PC-3 (cell line): ENCODE results near the gene TCL1B. TPM values are rescaled to one million over a fixed set of nuclear protein-coding genes. Genes with fewer than 3 reads are reported as not detected.

Experiments
- ATAC-seq: fragments of 200-7000 bp; cut with Tn5 transposase; 2 replicates; pipeline ENCODE4 v1.9.1; 2020; ENCODE audit warnings: mild to moderate bottlenecking, moderate library complexity
- BruUV-seq: library from RNA; stranded (reverse); fragments of 400-500 nt; replicated peaks from 2 replicates; lab custom pipeline; 2021; lab: Mats Ljungman, UMichigan
- CTCF ChIA-PET: fragments of 300-600 bp; sonication (Branson Sonifier 250); formaldehyde crosslinking; loops from one replicate; lab custom pipeline; 2022; ENCODE audit warnings: antibody characterized with exemption; lab: Charles Lee
- POLR2A ChIA-PET: fragments of 300-600 bp; sonication (Branson Sonifier 250); formaldehyde crosslinking; loops from one replicate; lab custom pipeline; 2022; ENCODE audit warnings: antibody characterized with exemption; ENCODE audit not compliant: unreplicated experiment; lab: Charles Lee
- DNase-seq: peaks from one replicate; pipeline ENCODE4 v3.0.0-alpha.2; 2015
- H2AFZ ChIP-seq: fragments of 300-600 bp; sonication (generic); 2 replicates; pipeline ENCODE4 v1.6.0; 2016; ENCODE audit warnings: antibody characterized with exemption, low read length
- H3F3A ChIP-seq: fragments of 300-600 bp; sonication (generic); one replicate; pipeline ENCODE4 v1.6.0; 2017; ENCODE audit warnings: antibody characterized with exemption, low read length, control low read depth, mild to moderate bottlenecking; ENCODE audit not compliant: unreplicated experiment
- H3K27ac ChIP-seq: fragments of 300-600 bp; sonication (generic); 2 replicates; pipeline ENCODE4 v1.5.1; 2016; ENCODE audit warnings: mild to moderate bottlenecking, low read length
- H3K27me3 ChIP-seq: fragments of 300-600 bp; sonication (generic); 2 replicates; pipeline ENCODE4 v1.6.1; 2016; ENCODE audit warnings: low read length, mixed read lengths
- H3K36me3 ChIP-seq: fragments of 300-600 bp; sonication (generic); 2 replicates; pipeline ENCODE4 v1.6.1; 2016; ENCODE audit warnings: low read depth, mixed run types, low read length, mixed read lengths
- H3K4me1 ChIP-seq: fragments of 300-600 bp; sonication (generic); 2 replicates; pipeline ENCODE4 v1.5.1; 2016; ENCODE audit warnings: low read length; ENCODE audit not compliant: insufficient read depth
- H3K4me2 ChIP-seq: fragments of 300-600 bp; sonication (generic); 2 replicates; pipeline ENCODE4 v1.6.0; 2016; ENCODE audit warnings: low read length
- H3K4me3 ChIP-seq: fragments of 300-600 bp; sonication (generic); 2 replicates; pipeline ENCODE4 v1.5.1; 2016; ENCODE audit warnings: mild to moderate bottlenecking, low read length, mixed read lengths
- H3K79me2 ChIP-seq: fragments of 300-600 bp; sonication (generic); 2 replicates; pipeline ENCODE4 v1.6.1; 2017; ENCODE audit warnings: low read length, mixed read lengths
- H3K9ac ChIP-seq: fragments of 300-600 bp; sonication (generic); 2 replicates; pipeline ENCODE4 v1.6.0; 2016; ENCODE audit warnings: mild to moderate bottlenecking, low read length
- H3K9me2 ChIP-seq: fragments of 300-600 bp; sonication (generic); replicated peaks from 2 replicates; pipeline ENCODE4 v1.6.1; 2016; ENCODE audit warnings: mixed run types, low read length, mixed read lengths
- H3K9me3 ChIP-seq: fragments of 300-600 bp; sonication (generic); 2 replicates; pipeline ENCODE4 v1.6.1; 2016; ENCODE audit warnings: low read length, mixed read lengths
- H4K20me1 ChIP-seq: fragments of 300-600 bp; sonication (generic); 2 replicates; pipeline ENCODE4 v1.6.1; 2016; ENCODE audit warnings: low read length, mixed read lengths
- CTCF ChIP-seq: fragments of 300-600 bp; sonication (generic); conservative IDR thresholded peaks from 2 replicates; pipeline ENCODE4 v1.5.1; 2017; ENCODE audit warnings: antibody characterized with exemption, low read depth, mild to moderate bottlenecking, low read length
- EZH2 ChIP-seq: fragments of 300-600 bp; sonication (generic); IDR thresholded peaks from one replicate; pipeline ENCODE4 v1.6.1; 2017; ENCODE audit warnings: antibody characterized with exemption, mild to moderate bottlenecking, low read length; ENCODE audit not compliant: unreplicated experiment
- EZH2phosphoT487 ChIP-seq: fragments of 300-600 bp; sonication (generic); IDR thresholded peaks from 2 replicates; pipeline ENCODE4 v1.6.1; 2018; ENCODE audit warnings: mild to moderate bottlenecking, antibody characterized with exemption, low read length, borderline replicate concordance
- intact Hi-C: fragments of 100-400 bp; cut with micrococcal nuclease; formaldehyde crosslinking; loops from 2 replicates; pipeline ENCODE4 v1.9.0; 2023
- total RNA-seq: library from RNA; depleted of rRNA; stranded (reverse); fragments of >200 nt; gene quantifications from 2 replicates; pipeline ENCODE4 v1.2.3, GENCODE V29; 2014

Gene TCL1B
- total RNA-seq, 1 experiment from 2014 or later, result not detected

GRCh38 chr14:95695913-95696312, 9.7 kb downstream of the TCL1B start:
- ATAC-seq, result no peak
- POLR2A ChIA-PET, result no interaction called here
- Histone ChIP-seq H3K4me2 (no peak overlapping the region), H3K9ac (no peak overlapping the region), H3K9me3 (no peaks in the 10 kb centered on the region), H4K20me1 (no peaks in the 10 kb centered on the region), H3K9me2 (no peaks in the 10 kb centered on the region), H3K4me3 (no peak overlapping the region), H3F3A (no peaks in the 10 kb centered on the region), H3K27ac (no peak overlapping the region), H2AFZ (no peak overlapping the region), H3K4me1 (no peaks in the 10 kb centered on the region), H3K36me3 (no peaks in the 10 kb centered on the region), H3K79me2 (no peaks in the 10 kb centered on the region), H3K27me3 (peaks cover 44% of the 10 kb centered on the region)
- CTCF ChIA-PET, result no interaction called here
- intact Hi-C loops, result no loop called here
- DNase-seq, result no peak
- no peak for TF ChIP-seq CTCF
- TF ChIP-seq EZH2, result no peak
- no peak for TF ChIP-seq EZH2phosphoT487
- no TSS peak for BruUV-seq

DNA sequence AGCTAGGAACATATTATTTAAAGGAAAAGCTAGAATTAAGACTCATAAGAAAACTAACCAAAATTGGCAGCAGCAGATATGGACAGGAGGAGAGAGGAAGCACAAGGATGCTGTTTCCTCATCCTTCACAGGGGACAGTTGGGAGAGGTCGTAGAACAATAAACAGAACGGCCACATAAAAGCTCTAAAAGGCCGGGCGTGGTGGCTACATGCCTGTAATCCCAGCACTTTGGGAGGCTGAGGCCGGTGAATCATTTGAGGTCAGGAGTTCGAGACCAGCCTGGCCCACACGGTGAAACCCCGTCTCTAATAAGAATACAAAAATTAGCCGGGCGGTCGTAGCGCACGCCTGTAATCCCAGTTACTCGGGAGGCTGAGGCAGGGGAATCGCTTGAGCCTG, 10.5 kb downstream of the TCL1B start:
- Histone ChIP-seq H4K20me1 (no peaks in the 10 kb centered on the region), H3K9me2 (no peaks in the 10 kb centered on the region), H3K9me3 (no peaks in the 10 kb centered on the region), H3K4me3 (no peak overlapping the region), H3K9ac (no peak overlapping the region), H3F3A (no peaks in the 10 kb centered on the region), H3K36me3 (no peaks in the 10 kb centered on the region), H3K4me2 (no peak overlapping the region), H3K4me1 (no peaks in the 10 kb centered on the region), H3K27me3 (peaks cover 43% of the 10 kb centered on the region), H3K27ac (no peak overlapping the region), H2AFZ (no peak overlapping the region), H3K79me2 (no peaks in the 10 kb centered on the region)
- intact Hi-C loops, result no loop called here
- no peak for DNase-seq
- ATAC-seq, result no peak
- TF ChIP-seq EZH2 (no peak), CTCF (no peak), EZH2phosphoT487 (no peak)
- BruUV-seq, result no TSS peak
- ChIA-PET POLR2A (no interaction called here), CTCF (no interaction called here)

DNA sequence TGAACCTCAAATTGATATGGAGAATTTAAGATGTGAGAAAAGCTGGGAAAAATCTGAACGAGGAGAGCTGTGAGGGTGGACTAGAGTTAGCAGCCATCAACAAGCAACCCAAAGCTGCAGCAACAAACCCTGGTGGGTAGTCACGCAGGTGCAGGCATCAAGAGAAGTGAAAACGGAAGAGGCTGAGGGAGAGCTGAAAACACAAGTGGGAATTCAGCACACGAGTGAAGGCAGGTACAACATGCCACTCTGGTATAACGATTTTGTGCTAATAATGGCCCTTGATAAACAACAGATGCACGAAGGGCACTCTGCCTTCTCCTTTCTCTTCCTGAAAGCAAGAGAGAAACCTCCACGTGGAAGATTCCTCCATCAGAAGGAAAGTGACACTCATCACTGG, 11.5 kb downstream of the TCL1B start:
- H3K27me3 ChIP-seq, result peaks cover 44% of the 10 kb centered on the region
- no peak overlapping the region for H3K4me3 ChIP-seq
- BruUV-seq, result no TSS peak
- no peak overlapping the region for H3K27ac ChIP-seq
- H3K4me1 ChIP-seq, result no peaks in the 10 kb centered on the region
- ChIA-PET CTCF (no interaction called here), POLR2A (interaction anchor here (0.6 kb wide), 1 partner anchor 700 kb away, joined by 5 read pairs; no protein-coding TSS in a partner anchor)
- H3K9ac ChIP-seq, result no peak overlapping the region
- H3K9me2 ChIP-seq, result no peaks in the 10 kb centered on the region
- intact Hi-C loops, result no loop called here
- no peaks in the 10 kb centered on the region for H3F3A ChIP-seq
- no peaks in the 10 kb centered on the region for H3K79me2 ChIP-seq
- DNase-seq (no peak), ATAC-seq (no peak)
- no peaks in the 10 kb centered on the region for H4K20me1 ChIP-seq
- TF ChIP-seq EZH2 (no peak), EZH2phosphoT487 (no peak), CTCF (no peak)
- no peaks in the 10 kb centered on the region for H3K36me3 ChIP-seq
- no peak overlapping the region for H3K4me2 ChIP-seq
- H2AFZ ChIP-seq, result no peak overlapping the region
- H3K9me3 ChIP-seq, result no peaks in the 10 kb centered on the region
